Measurements from ENCODE around the gene EEF1AKMT3. TPM values are rescaled to one million over a fixed set of nuclear protein-coding genes. Genes with fewer than 3 reads are reported as not detected.
"Not testable (repeated sequence)": the region's sequence is repeated elsewhere in the genome, so short reads cannot be mapped to it uniquely, and the experiment has no call there.

The EEF1AKMT3 gene
- total RNA-seq, 4 donors from 2014 or later = 0.82 to 2.0 (median 1.0) TPM

GRCh38 chr12:57816001-57816854, 43.8 kb downstream of the EEF1AKMT3 start:
- Histone ChIP-seq H3K9me3 (no peaks in the 10 kb centered on the region), H3K36me3 (peaks cover 0 to 37% of the 10 kb centered on the region in 2 donors), H3K4me3 (no peak overlapping the region), H3K27ac (peak overlapping the region; percentile 40 to 70 (median 50)), H3K27me3 (no peaks in the 10 kb centered on the region), H3K4me1 (peaks cover 33 to 37% of the 10 kb centered on the region in 2 donors)
- intact Hi-C loops (cut with DNase I; ENCODE audit: low total_unique reads) = no loop called here
- ATAC-seq = peak in 1 of 2 donors; percentile 32
- TF ChIP-seq POLR2A (IDR thresholded peaks at IDR 0.05) = no peak
- in situ Hi-C loops (cut with MboI; ENCODE audit: low sequenced_read_pairs in 4 of 4) = no loop called here
- no peak for DNase-seq

GRCh38 chr12:57816855-57817151, 44.4 kb downstream of the EEF1AKMT3 start:
- in situ Hi-C loops (cut with MboI; ENCODE audit: low sequenced_read_pairs in 4 of 4) (no loop called here), intact Hi-C loops (cut with DNase I; ENCODE audit: low total_unique reads) (no loop called here)
- Histone ChIP-seq H3K9me3 (no peaks in the 10 kb centered on the region), H3K4me3 (no peak overlapping the region), H3K27me3 (no peaks in the 10 kb centered on the region), H3K4me1 (peaks cover 33 to 37% of the 10 kb centered on the region in 2 donors), H3K27ac (peak overlapping the region; percentile 40 to 70 (median 50)), H3K36me3 (peaks cover 0 to 37% of the 10 kb centered on the region in 2 donors)
- TF ChIP-seq CTCF (IDR thresholded peaks at IDR 0.05 in 4 of 5, conservative IDR thresholded peaks at IDR 0.05 in 1 of 5) = no peak
- TF ChIP-seq POLR2A (IDR thresholded peaks at IDR 0.05) = no peak
- DNase-seq (peak in 1 of 2 donors; percentile 63), ATAC-seq (peak; percentile 25 to 57)

DNA sequence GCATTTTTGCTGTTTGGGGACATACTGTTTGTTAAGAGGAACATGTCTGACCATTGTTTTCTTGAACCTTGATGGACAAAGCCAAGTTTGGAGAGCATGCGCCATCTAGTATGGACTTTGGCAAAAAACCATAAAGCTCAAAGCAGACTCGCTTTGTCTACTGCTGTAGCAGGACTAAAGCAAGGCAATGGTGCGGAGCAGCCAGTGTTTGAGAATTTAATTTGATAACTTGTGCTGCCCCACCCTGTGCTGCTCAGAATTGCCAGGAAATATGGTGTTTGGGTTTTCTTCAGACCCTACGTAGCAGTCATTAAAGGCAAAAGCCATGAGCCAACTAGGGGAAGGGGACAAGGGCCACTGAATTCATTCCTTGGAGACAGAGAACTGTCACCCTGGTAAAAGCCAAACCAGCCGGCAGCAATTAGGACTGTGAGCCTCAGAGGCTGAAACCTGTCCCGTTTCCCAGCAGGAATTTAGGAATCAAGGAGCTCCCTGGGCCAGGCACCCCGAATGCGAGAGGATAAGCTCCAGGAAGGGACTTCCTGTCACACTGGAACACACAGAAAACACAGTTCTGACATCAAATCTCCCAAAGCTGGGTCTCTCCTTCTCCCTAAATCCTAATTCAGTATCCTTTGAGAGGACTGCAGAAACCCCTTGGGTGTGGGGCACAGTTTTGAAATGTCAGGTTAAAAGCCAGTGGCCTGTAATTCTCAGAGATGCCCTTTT, 45.0 kb downstream of the EEF1AKMT3 start:
- H3K4me1 ChIP-seq = peaks cover 35 to 44% of the 10 kb centered on the region in 2 donors
- TF ChIP-seq POLR2A (IDR thresholded peaks at IDR 0.05) (no peak), CTCF (IDR thresholded peaks at IDR 0.05 in 4 of 5, conservative IDR thresholded peaks at IDR 0.05 in 1 of 5) (no peak)
- peaks cover 0 to 37% of the 10 kb centered on the region in 2 donors for H3K36me3 ChIP-seq
- in situ Hi-C loops (cut with MboI; ENCODE audit: low sequenced_read_pairs in 4 of 4) = no loop called here
- DNase-seq (no peak), ATAC-seq (no peak)
- H3K27ac ChIP-seq = peak overlapping the region; percentile 40 to 70 (median 50)
- intact Hi-C loops (cut with DNase I; ENCODE audit: low total_unique reads) = no loop called here
- H3K9me3 ChIP-seq = no peaks in the 10 kb centered on the region
- H3K4me3 ChIP-seq = no peak overlapping the region
- H3K27me3 ChIP-seq = no peaks in the 10 kb centered on the region

- Histone ChIP-seq H3K27ac (peak overlapping the region; percentile 40 to 70 (median 50)), H3K36me3 (peaks cover 0 to 38% of the 10 kb centered on the region in 2 donors), H3K4me1 (peaks cover 40 to 49% of the 10 kb centered on the region in 2 donors)
- H3K9me3 ChIP-seq; DNase-seq; ATAC-seq; H3K4me3 ChIP-seq; intact Hi-C loops (cut with DNase I; ENCODE audit: low total_unique reads); H3K27me3 ChIP-seq; in situ Hi-C loops (cut with MboI; ENCODE audit: low sequenced_read_pairs in 4 of 4): not testable (repeated sequence)
Measured at GRCh38 chr12:57817990-57818331, 45.5 kb downstream of the EEF1AKMT3 start.

GRCh38 chr12:57820119-57820518, 47.7 kb downstream of the EEF1AKMT3 start:
- peaks cover 33 to 50% of the 10 kb centered on the region in 2 donors for H3K4me1 ChIP-seq
- H3K36me3 ChIP-seq = peaks cover 0 to 60% of the 10 kb centered on the region in 2 donors
- DNase-seq; ATAC-seq; H3K27me3 ChIP-seq; intact Hi-C loops (cut with DNase I; ENCODE audit: low total_unique reads); H3K4me3 ChIP-seq; in situ Hi-C loops (cut with MboI; ENCODE audit: low sequenced_read_pairs in 4 of 4); H3K9me3 ChIP-seq: not testable (repeated sequence)
- H3K27ac ChIP-seq = peak overlapping the region in 3 of 4 donors; percentile 29 to 70 (median 53)

DNA sequence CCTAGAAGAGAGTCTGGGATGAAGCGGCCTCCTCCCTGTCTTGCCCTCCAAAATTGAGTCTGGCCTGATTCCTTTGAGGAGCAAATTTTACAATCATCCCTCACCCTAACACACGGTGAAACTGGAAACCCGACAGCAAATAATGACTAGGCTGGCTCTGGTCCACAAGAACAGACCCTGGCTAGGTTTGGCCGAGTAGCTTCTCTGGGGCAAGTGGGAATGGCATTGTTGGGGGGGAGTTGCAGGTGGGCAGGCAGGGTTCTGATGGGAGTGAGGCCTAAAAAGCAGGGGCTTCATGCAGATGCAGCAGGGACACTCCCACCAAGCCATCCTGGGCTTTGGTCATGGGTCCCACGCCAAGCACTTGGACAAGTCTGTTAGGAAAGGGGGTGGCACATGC, 48.6 kb downstream of the EEF1AKMT3 start:
- ATAC-seq; in situ Hi-C loops (cut with MboI; ENCODE audit: low sequenced_read_pairs in 4 of 4); intact Hi-C loops (cut with DNase I; ENCODE audit: low total_unique reads); H3K27me3 ChIP-seq; H3K9me3 ChIP-seq; DNase-seq; H3K4me3 ChIP-seq: not testable (repeated sequence)
- Histone ChIP-seq H3K27ac (peak overlapping the region in 3 of 4 donors; percentile 1 to 70 (median 53)), H3K36me3 (peaks cover 0 to 69% of the 10 kb centered on the region in 2 donors), H3K4me1 (peaks cover 27 to 41% of the 10 kb centered on the region in 2 donors)

Data from gastrocnemius medialis (tissue), 4 donors.